DND-41 (cell line): ENCODE data around the gene HOXD4.

Experiments
- EZH2 ChIP-seq: IDR thresholded peaks from 3 replicates; pipeline ENCODE4 v1.6.1; 2012; ENCODE audit warnings: borderline replicate concordance, low read depth, mild to moderate bottlenecking, moderate library complexity, low read length, inconsistent platforms; ENCODE audit not compliant: severe bottlenecking
- TF ChIP-seq, protein P1 (sequence below): IDR thresholded peaks from 2 replicates; pipeline ENCODE4 v1.5.1; 2012; ENCODE audit warnings: borderline replicate concordance, low read length, moderate library complexity, mild to moderate bottlenecking; ENCODE audit not compliant: poor library complexity, severe bottlenecking; ENCODE audit errors: extremely low read depth

DNA sequence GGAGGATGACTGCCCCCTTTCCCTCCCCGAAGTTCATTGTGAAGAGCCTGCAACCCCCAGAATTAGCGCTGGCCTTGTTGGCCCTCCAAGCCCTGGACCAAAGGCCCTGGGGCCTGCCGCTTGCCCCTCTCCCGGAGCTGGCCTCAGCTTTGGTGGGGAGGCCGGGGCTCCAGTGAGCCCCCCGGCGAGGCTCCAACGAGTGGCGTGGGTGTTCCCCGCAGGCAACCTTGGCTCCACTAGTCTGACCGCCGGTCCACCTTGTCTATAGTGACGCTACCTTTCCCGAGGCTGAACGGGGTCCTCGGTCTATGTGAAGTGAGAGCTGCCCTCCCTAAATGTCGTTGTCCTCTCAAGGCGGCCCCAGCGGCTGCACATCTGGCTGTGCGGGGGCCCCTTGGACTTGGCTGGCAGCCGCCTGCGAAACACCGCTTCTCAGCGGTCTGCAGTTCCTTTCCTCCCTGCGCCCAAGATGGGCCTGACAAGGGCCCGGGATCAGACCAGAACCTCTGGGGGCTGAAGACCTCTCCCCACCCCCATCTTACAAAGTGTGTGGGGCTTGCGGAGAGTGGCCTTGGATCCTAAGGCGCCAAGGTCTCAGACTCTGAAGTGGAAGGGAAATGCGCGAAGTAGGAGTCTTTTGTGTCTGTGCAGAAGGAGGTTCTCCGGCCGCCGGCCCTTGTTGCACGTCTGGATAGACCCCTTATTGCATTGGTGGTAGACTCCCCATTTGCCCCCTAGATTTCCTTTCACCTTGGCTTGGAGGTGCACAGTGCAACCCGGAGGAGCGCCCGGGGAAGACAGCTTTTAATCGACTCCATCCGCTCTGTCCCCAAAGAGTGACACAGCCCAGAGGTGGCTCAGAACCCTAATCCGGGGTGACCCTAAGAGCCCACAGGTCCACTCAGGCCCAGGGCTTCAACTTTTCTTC lies 38.7 kb upstream of the HOXD4 start:
- TF ChIP-seq, protein P1, sequence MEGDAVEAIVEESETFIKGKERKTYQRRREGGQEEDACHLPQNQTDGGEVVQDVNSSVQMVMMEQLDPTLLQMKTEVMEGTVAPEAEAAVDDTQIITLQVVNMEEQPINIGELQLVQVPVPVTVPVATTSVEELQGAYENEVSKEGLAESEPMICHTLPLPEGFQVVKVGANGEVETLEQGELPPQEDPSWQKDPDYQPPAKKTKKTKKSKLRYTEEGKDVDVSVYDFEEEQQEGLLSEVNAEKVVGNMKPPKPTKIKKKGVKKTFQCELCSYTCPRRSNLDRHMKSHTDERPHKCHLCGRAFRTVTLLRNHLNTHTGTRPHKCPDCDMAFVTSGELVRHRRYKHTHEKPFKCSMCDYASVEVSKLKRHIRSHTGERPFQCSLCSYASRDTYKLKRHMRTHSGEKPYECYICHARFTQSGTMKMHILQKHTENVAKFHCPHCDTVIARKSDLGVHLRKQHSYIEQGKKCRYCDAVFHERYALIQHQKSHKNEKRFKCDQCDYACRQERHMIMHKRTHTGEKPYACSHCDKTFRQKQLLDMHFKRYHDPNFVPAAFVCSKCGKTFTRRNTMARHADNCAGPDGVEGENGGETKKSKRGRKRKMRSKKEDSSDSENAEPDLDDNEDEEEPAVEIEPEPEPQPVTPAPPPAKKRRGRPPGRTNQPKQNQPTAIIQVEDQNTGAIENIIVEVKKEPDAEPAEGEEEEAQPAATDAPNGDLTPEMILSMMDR, result no peak
- TF ChIP-seq EZH2, result no peak
